HG03039 (cell line): ENCODE measurements around the gene SVOPL.
"Not testable (repeated sequence)": the region's sequence is repeated elsewhere in the genome, so short reads cannot be mapped to it uniquely, and the experiment has no call there.

Experiments used
- ATAC-seq: cut with Tn5 transposase; IDR thresholded peaks from one replicate; pipeline ENCODE4 v1.9.1; 2021; ENCODE audit warnings: mild to moderate bottlenecking, moderate library complexity; ENCODE audit not compliant: unreplicated experiment

Gene SVOPL, protein sequence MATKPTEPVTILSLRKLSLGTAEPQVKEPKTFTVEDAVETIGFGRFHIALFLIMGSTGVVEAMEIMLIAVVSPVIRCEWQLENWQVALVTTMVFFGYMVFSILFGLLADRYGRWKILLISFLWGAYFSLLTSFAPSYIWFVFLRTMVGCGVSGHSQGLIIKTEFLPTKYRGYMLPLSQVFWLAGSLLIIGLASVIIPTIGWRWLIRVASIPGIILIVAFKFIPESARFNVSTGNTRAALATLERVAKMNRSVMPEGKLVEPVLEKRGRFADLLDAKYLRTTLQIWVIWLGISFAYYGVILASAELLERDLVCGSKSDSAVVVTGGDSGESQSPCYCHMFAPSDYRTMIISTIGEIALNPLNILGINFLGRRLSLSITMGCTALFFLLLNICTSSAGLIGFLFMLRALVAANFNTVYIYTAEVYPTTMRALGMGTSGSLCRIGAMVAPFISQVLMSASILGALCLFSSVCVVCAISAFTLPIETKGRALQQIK

GRCh38 chr7:138700857-138701536 lies at the start of gene SVOPL:
TSS of gene SVOPL (minus strand) at chr7:138701362. CDS start at chr7:138679045, 22,317 bp downstream.
- ATAC-seq, result no peak

DNA sequence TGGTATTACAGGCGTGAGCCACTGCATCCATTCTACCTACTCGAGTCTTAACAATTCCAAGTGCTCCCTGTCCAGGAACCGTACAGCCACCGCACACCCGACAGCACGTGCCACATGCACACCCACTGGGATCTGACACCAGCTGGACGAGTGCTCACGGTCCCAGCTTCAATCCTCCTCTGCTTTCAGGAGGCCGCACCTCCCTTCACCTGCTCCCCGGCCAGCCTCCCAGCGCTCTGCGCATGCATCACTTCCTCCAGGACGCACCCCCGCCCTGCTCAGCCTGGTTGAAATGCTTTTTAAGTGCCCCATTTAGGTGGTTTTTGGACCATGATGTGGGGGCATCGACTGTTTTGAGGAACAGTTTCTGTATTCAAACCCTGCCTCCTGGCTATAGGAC lies 49.3 kb upstream of the SVOPL start:
- ATAC-seq, result no peak

DNA sequence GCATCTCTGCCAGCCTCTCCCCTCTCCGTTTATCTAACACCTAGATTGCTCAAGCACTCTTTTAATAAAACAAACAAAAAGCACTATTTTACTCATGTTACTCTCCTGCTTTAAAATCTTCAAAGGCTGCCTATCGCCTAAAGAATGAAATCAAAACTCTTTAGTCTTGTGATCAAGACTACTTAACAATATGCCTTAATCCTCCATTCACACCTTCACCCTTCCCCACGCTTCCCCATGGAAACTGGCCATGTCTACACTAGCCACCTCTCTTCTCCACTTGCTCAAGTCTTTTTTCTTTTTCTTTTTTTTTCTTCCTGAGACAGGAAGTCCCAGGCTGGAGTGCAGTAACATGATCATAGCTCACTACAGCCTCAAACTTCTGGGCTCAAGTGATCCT lies 48.8 kb upstream of the SVOPL start:
- ATAC-seq, result no peak

- ATAC-seq, result no peak
Measured at GRCh38 chr7:138748666-138749065, 47.5 kb upstream of the SVOPL start.

GRCh38 chr7:138746073-138746472 lies 44.9 kb upstream of the SVOPL start:
- no peak for ATAC-seq

DNA sequence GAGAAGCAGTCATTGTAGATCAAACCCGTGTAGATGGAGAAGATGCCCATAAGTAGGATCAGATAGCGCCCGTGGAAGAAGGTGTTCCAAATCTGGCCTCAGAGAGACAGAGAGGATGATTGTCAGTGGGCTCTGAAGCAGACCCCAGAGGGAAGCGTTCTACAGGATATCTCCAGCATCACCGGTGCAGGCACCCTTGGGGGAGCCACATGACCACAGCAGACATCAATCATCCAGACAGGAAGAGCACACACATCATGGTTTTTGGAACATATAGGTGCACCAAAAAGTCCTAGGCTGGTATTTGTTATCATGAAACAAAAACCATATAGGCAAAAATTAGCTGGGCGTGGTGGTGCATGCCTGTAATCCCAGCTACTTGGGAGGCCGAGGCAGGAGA lies 44.0 kb upstream of the SVOPL start:
- ATAC-seq, result no peak

GRCh38 chr7:138741453-138741735 lies 40.2 kb upstream of the SVOPL start:
- ATAC-seq, result no peak

DNA sequence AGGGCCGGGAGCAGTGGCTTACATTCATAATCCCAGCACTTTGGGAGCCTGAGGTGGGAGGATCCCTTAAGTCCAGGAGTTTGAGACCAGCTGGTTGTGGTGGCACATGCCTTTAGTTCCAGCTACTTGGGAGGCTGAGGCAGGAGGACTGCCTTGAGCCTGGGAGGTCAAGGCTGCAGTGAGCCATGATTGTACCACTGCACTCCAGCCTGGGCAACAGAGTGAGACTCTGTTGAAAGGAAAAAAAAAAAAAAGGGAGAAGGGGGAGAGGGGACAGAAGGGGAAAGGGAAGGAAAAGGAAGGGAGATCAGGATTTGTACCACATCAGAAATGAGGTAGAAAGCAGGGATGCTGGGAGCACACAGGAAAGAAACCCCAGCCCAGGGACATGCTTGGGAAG lies 38.7 kb upstream of the SVOPL start:
- no peak for ATAC-seq

DNA sequence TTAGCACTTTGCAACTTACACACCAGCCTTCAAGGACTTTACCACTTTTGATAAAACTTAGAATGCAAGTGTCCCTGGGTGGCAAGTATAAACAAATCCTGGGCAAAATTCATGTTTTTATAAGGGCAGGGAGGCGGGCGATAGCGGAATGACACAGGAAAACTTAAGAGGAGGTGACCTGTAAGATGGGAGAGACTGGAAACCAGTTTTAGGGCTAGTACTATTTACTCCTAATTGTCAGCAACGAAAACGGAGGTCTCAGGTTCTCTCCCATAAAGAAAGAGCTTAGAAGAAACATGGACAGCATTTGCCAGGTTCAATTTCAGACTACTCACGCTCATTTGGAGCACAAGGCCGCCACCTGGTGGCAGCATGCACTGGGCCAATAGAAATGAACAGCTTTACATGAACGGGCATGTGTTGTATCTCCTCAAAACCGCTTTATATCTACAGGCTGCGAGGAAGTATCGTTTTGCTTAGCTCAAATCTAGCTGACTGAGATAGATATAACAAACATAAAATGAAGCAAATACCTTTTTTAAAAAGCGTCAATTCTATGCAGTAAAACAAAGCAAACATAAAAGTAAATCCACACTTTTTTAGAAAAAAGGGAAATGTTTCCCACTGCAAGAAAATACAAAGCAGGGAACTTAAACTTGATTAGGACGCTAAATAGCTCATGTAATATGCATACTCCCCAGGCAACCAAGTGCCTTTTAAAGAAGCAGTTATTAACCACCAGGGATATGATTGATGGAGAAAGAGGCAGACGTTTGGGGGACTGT lies 37.6 kb upstream of the SVOPL start:
- ATAC-seq, result peak; percentile 83

GRCh38 chr7:138738114-138738513 lies 37.0 kb upstream of the SVOPL start:
- ATAC-seq, result no peak

GRCh38 chr7:138735399-138735798 lies 34.2 kb upstream of the SVOPL start:
- no peak for ATAC-seq

GRCh38 chr7:138731733-138732132 lies 30.6 kb upstream of the SVOPL start:
- not testable (repeated sequence) for ATAC-seq

DNA sequence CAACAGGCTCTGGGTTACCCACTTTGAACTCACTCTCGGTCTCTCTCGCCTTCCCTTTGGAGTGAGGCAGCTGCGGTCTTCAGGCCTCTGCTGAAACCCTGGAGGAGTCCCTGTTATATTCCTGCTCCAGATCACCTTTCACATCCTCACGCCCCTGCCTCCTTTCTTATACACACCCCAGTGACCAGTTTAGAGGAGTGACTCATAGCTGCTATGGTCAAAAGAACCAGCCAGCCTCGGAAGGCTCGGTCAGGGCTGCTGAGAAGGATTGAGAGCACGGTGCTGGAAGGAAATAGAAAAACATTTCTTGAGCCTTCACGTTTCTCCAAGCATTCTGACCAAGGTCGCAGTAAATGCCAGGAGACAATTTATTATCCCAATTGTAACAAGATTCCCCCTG lies 28.3 kb upstream of the SVOPL start:
- no peak for ATAC-seq

DNA sequence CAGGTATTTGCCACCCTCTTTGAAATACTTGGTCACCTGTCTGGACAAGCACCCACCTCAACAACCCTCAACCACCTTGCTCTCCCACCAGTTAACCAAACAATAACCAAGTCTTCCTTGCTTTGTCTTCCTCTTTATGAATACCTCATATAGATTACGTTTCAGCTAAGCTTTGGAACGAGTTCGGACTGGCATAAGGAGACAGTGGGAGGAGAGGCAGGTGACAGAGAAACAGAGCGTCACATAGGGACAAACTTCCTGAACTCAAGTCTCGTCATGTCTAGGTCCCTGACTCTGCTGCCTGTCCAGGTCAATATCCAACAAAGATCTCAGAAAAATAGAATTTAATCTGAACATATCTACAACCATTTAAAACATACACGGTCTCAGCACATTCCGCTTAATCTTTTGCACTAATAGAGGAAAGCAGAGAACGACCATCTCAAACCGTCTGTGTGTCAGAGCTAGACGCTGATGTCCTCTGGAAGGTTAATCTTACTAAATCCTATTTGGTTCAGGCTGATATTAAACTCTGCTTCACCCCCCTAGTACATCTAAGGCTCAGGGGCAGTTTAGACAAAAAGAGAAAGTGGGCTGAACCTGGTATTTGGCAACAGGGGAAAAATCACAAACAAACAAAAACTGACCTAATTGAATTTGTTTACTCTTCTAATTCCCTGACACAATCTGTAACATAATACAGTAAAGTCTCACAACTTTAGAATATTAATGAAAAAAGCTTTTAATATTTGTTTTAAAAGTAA lies 26.4 kb upstream of the SVOPL start:
- ATAC-seq, result no peak

DNA sequence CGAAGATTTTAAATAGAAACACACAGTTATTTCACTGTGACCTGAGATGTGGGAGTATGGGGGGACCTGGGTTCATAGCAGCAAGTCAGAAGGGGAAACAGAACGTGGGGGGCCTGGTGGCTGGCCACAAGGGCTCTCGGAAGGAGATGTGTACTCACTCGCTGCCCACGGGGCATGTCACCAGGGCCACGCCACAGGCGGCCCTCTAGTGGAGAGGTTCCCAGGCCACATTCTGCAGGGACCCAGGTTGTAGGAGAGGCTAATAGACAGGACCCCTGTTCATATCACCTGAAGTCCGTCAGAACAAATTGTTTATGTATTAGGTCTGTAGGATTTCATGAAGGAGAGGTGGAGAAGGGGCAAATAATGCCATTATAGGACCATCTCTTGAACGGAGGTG lies 25.1 kb upstream of the SVOPL start:
- no peak for ATAC-seq

DNA sequence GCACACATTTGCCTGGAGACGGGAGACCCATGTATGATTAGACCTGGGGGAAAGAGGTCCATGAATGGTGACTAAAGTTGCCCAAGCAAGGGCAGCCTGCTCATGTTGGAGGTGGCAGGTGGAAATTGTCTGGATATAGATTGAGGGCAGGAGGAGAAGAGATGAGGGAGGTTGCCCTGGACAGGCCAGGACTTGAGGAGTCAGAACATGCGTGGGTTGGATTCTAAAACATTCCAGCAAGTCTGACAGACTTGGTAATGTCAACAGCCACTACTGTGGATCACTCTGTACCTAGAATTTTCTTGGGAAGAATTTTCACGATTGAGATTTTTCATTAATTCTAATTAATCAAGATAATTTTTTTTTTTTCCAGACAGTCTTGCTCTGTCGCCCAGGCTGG lies 19.1 kb upstream of the SVOPL start:
- no peak for ATAC-seq

GRCh38 chr7:138716889-138717288 lies 15.7 kb upstream of the SVOPL start:
- no peak for ATAC-seq

DNA sequence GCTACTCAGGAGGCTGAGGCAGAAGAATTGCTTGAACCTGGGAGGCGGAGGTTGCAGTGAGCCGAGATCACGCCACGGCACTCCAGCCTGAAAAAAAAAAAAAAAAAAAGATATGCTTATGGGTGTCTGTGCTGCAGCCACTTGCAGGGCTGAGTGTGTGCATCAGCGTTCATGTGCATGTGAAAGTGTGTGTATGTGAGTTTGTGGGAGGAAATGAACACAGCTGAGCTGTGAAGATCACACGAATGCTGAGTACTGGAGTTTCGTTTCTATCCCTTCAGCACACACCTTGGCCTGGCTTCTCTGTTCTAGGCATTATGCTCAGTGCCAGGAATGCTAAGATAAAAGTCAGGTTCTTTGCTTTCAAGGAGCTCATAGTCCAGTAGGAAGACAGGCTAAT lies 12.0 kb upstream of the SVOPL start:
- no peak for ATAC-seq

DNA sequence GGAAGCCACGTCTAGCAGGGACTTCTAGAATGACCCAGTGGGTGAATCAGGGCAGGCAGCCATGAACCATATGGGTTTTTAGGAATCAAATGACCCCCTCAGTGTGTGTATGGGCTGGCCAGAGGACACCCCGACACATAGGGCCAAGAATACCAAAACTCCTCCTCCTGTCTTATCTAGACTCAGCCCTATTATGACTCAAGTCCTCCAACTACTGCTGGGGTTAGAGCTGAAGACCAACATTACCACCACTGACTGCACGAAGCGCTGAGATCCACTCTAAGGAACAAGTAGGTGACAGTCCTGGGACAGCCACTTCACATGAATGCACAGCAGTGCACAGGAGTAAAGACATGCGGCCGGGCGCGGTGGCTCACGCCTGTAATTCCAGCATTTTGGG lies 11.5 kb upstream of the SVOPL start:
- no peak for ATAC-seq

DNA sequence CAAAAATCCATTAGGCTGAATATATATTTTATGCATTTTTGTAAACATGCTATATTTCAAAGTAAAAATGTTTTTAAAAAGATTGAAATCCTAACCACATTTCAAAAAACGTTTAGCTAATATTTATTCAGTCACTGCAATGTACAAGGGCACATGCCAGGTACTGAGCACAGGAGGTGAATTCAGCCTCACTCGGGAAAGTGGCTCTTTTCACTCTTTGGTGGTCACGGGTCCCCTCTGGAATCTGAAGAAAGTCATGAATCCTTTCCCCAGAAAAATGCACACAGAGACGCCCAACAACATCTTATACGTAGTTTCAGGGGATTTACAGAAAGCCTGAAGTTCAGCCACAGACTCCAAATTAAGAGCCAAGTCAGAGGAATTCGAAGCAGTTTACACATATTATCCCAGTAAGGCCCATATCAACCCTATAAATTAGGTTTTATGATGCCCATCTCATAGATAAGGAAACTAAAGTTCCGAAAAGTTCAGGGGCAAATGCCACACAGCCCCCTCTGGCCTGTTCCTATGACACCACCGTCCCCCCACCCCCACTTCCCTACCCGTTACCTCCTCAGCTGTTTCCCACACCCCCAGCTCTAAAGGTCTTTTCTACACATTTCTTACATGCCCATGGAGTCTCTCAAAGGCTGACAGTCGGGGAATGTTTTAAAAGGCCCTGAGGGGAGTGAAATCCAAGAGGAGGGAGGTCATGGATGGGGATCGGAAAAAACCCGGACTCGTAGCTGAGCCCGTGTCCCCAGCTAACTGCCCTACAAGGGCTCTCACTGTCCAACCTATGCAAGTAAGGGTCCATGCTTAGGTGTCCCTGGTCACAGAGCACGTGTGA lies 9.6 kb upstream of the SVOPL start:
- no peak for ATAC-seq
